Activated naive CD4-positive, alpha-beta T cell treated with anti-CD3 and anti-CD28 coated beads, Interleukin-2, amount 50 U/mL, for 24 hours (primary cell): ENCODE measurements around the gene RAB6B.

Experiments
- H3K27ac Mint-ChIP-seq: one replicate; pipeline ENCODE4 v1.8.0; 2021; ENCODE audit warnings: mild to moderate bottlenecking, mixed read lengths
- H3K27me3 Mint-ChIP-seq: one replicate; pipeline ENCODE4 v1.8.0; 2021; ENCODE audit warnings: mixed read lengths
- H3K36me3 Mint-ChIP-seq: one replicate; pipeline ENCODE4 v1.8.0; 2021; ENCODE audit warnings: mixed read lengths
- H3K4me1 Mint-ChIP-seq: one replicate; pipeline ENCODE4 v1.8.0; 2021; ENCODE audit warnings: mixed read lengths
- H3K4me3 Mint-ChIP-seq: one replicate; pipeline ENCODE4 v1.8.0; 2021; ENCODE audit warnings: mild to moderate bottlenecking, mixed read lengths
- H3K9me3 Mint-ChIP-seq: one replicate; pipeline ENCODE4 v1.8.0; 2021; ENCODE audit warnings: mixed read lengths

Gene RAB6B

GRCh38 chr3:133833267-133833666 is 62.4 kb downstream of the RAB6B start:
- Mint-ChIP-seq H3K9me3 (no peaks in the 10 kb centered on the region), H3K4me3 (no peak overlapping the region), H3K36me3 (no peaks in the 10 kb centered on the region), H3K27me3 (no peaks in the 10 kb centered on the region), H3K4me1 (no peaks in the 10 kb centered on the region), H3K27ac (no peak overlapping the region)

- Mint-ChIP-seq H3K27me3 (no peaks in the 10 kb centered on the region), H3K36me3 (no peaks in the 10 kb centered on the region), H3K4me1 (no peaks in the 10 kb centered on the region), H3K9me3 (no peaks in the 10 kb centered on the region), H3K4me3 (no peak overlapping the region), H3K27ac (no peak overlapping the region)
Observed at GRCh38 chr3:133832802-133833144, 62.9 kb downstream of the RAB6B start.

GRCh38 chr3:133831966-133832801 is 63.5 kb downstream of the RAB6B start:
- Mint-ChIP-seq H3K4me1 (no peaks in the 10 kb centered on the region), H3K4me3 (no peak overlapping the region), H3K9me3 (no peaks in the 10 kb centered on the region), H3K27ac (no peak overlapping the region), H3K36me3 (no peaks in the 10 kb centered on the region), H3K27me3 (no peaks in the 10 kb centered on the region)

- H3K9me3 Mint-ChIP-seq, result no peaks in the 10 kb centered on the region
- peaks cover 10% of the 10 kb centered on the region for H3K36me3 Mint-ChIP-seq
- no peak overlapping the region for H3K27ac Mint-ChIP-seq
- H3K4me3 Mint-ChIP-seq, result no peak overlapping the region
- no peaks in the 10 kb centered on the region for H3K27me3 Mint-ChIP-seq
- H3K4me1 Mint-ChIP-seq, result no peaks in the 10 kb centered on the region
Observed at GRCh38 chr3:133830071-133830470, 65.6 kb downstream of the RAB6B start.

- H3K36me3 Mint-ChIP-seq, result peaks cover 11% of the 10 kb centered on the region
- H3K9me3 Mint-ChIP-seq, result no peaks in the 10 kb centered on the region
Observed at GRCh38 chr3:133829310-133829707, 66.4 kb downstream of the RAB6B start.

GRCh38 chr3:133828576-133829309 is 66.9 kb downstream of the RAB6B start:
- Mint-ChIP-seq H3K4me3 (no peak overlapping the region), H3K9me3 (no peaks in the 10 kb centered on the region), H3K27me3 (no peaks in the 10 kb centered on the region), H3K4me1 (no peaks in the 10 kb centered on the region), H3K27ac (no peak overlapping the region), H3K36me3 (peaks cover 16% of the 10 kb centered on the region)

More at GRCh38 chr3:133829310-133829707, 66.4 kb downstream of the RAB6B start:
- Mint-ChIP-seq H3K4me1 (no peaks in the 10 kb centered on the region), H3K27ac (no peak overlapping the region), H3K27me3 (no peaks in the 10 kb centered on the region), H3K4me3 (no peak overlapping the region)

GRCh38 chr3:133827684-133828083 is 68.0 kb downstream of the RAB6B start:
- H3K4me1 Mint-ChIP-seq, result no peaks in the 10 kb centered on the region
- H3K27me3 Mint-ChIP-seq, result no peaks in the 10 kb centered on the region
- peaks cover 17% of the 10 kb centered on the region for H3K36me3 Mint-ChIP-seq
- no peak overlapping the region for H3K27ac Mint-ChIP-seq
- no peak overlapping the region for H3K4me3 Mint-ChIP-seq
- H3K9me3 Mint-ChIP-seq, result no peaks in the 10 kb centered on the region

- Mint-ChIP-seq H3K27ac (no peak overlapping the region), H3K4me1 (no peaks in the 10 kb centered on the region), H3K9me3 (no peaks in the 10 kb centered on the region), H3K4me3 (no peak overlapping the region), H3K27me3 (no peaks in the 10 kb centered on the region), H3K36me3 (peaks cover 19% of the 10 kb centered on the region)
Observed at GRCh38 chr3:133827136-133827535, 68.5 kb downstream of the RAB6B start.

GRCh38 chr3:133825969-133826727 is 69.5 kb downstream of the RAB6B start:
- no peak overlapping the region for H3K27ac Mint-ChIP-seq

GRCh38 chr3:133824961-133825485 is 70.7 kb downstream of the RAB6B start:
- Mint-ChIP-seq H3K4me1 (no peaks in the 10 kb centered on the region), H3K27me3 (no peaks in the 10 kb centered on the region), H3K4me3 (no peak overlapping the region), H3K9me3 (no peaks in the 10 kb centered on the region), H3K36me3 (peaks cover 26% of the 10 kb centered on the region), H3K27ac (no peak overlapping the region)

More at GRCh38 chr3:133825969-133826727, 69.5 kb downstream of the RAB6B start:
- H3K36me3 Mint-ChIP-seq, result peaks cover 22% of the 10 kb centered on the region
- no peaks in the 10 kb centered on the region for H3K4me1 Mint-ChIP-seq
- no peak overlapping the region for H3K4me3 Mint-ChIP-seq
- no peaks in the 10 kb centered on the region for H3K27me3 Mint-ChIP-seq
- no peaks in the 10 kb centered on the region for H3K9me3 Mint-ChIP-seq

- no peaks in the 10 kb centered on the region for H3K27me3 Mint-ChIP-seq
- H3K27ac Mint-ChIP-seq, result peak overlapping the region; percentile 86
- H3K36me3 Mint-ChIP-seq, result peaks cover 29% of the 10 kb centered on the region
- no peaks in the 10 kb centered on the region for H3K9me3 Mint-ChIP-seq
- H3K4me3 Mint-ChIP-seq, result no peak overlapping the region
- no peaks in the 10 kb centered on the region for H3K4me1 Mint-ChIP-seq
Observed at GRCh38 chr3:133821767-133822638, 73.7 kb downstream of the RAB6B start.

GRCh38 chr3:133820889-133821675 is 74.6 kb downstream of the RAB6B start:
- Mint-ChIP-seq H3K27me3 (no peaks in the 10 kb centered on the region), H3K4me1 (no peaks in the 10 kb centered on the region), H3K36me3 (peaks cover 27% of the 10 kb centered on the region), H3K27ac (no peak overlapping the region), H3K9me3 (no peaks in the 10 kb centered on the region), H3K4me3 (no peak overlapping the region)

GRCh38 chr3:133820129-133820528 is 75.6 kb downstream of the RAB6B start:
- H3K9me3 Mint-ChIP-seq, result no peaks in the 10 kb centered on the region
- no peaks in the 10 kb centered on the region for H3K27me3 Mint-ChIP-seq
- H3K4me3 Mint-ChIP-seq, result no peak overlapping the region
- H3K36me3 Mint-ChIP-seq, result peaks cover 25% of the 10 kb centered on the region
- no peak overlapping the region for H3K27ac Mint-ChIP-seq
- peaks cover 5% of the 10 kb centered on the region for H3K4me1 Mint-ChIP-seq

GRCh38 chr3:133815386-133815785 is 80.3 kb downstream of the RAB6B start:
- no peak overlapping the region for H3K4me3 Mint-ChIP-seq
- H3K36me3 Mint-ChIP-seq, result peaks cover 23% of the 10 kb centered on the region
- peaks cover 28% of the 10 kb centered on the region for H3K4me1 Mint-ChIP-seq
- H3K9me3 Mint-ChIP-seq, result no peaks in the 10 kb centered on the region
- H3K27me3 Mint-ChIP-seq, result no peaks in the 10 kb centered on the region
- H3K27ac Mint-ChIP-seq, result no peak overlapping the region
